ENCODE measurements around the gene ARL8B. TPM values are rescaled to one million over a fixed set of nuclear protein-coding genes. Genes with fewer than 3 reads are reported as not detected.

The ARL8B gene
- total and polyA plus RNA-seq, 10 of the 15 experiments (the other 5 are each of a cell fraction or from before 2014, with no cell fraction given), result 22.0 to 80.6 (median 43.7) TPM

DNA sequence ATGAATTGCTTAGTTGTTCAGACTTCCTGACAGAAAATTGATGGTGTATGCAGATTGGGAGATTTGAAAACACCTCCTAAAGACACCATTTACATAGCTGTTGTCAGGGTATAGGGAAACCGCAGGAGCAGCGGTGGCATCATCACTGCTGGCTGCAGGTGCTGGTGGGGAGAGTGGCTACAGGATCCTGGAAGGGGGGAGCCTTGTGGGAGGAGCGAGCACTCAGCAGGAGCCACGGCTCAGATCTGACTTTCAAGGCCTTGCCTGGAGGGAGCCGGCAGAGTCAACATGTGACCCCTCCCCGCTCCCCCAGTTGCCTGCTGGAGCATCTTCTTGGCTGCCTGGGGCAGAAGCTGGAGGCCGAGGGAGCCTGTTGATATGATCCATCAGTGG lies 91.5 kb downstream of the ARL8B start:
- no peak overlapping the region for H3K4me3 ChIP-seq
- ChIA-PET SMC1A (ENCODE audit: uncharacterized antibody, unreplicated experiment) (interaction anchor here (2.9 kb wide), 1 partner anchor 75 kb away, joined by 10 read pairs; no protein-coding TSS in a partner anchor), RAD21 (ENCODE audit: unreplicated experiment) (no interaction called here), CTCF (no interaction called here), POLR2A (no interaction called here)
- ATAC-seq (no peak), DNase-seq (ENCODE audit: low read depth, low spot score) (no peak), FAIRE-seq (no peak)
- no peaks in the 10 kb centered on the region for H3K9me3 ChIP-seq (replicated peaks; ENCODE audit: control insufficient read depth, insufficient read depth, low read length)
- no peak overlapping the region for H3K9ac ChIP-seq (ENCODE audit: control insufficient read depth, insufficient read depth, low read length)
- H3K4me1 ChIP-seq (ENCODE audit: control insufficient read depth, insufficient read depth, low read length), result no peaks in the 10 kb centered on the region
- intact Hi-C loops (cut with micrococcal nuclease; ENCODE audit: unreplicated experiment), result no loop called here
- BruUV-seq (replicated peaks), result no TSS peak
- no peak overlapping the region for H3K27ac ChIP-seq (ENCODE audit: control insufficient read depth, insufficient read depth)
- H3K27me3 ChIP-seq (replicated peaks in 1 of 2; ENCODE audit: control insufficient read depth in 2 of 2, insufficient read depth in 2 of 2, low read length in 1 of 2), result no peaks in the 10 kb centered on the region
- no peak for TF ChIP-seq POLR2AphosphoS2 (IDR thresholded peaks at IDR 0.05; ENCODE audit: low read depth, low read length)
- TF ChIP-seq POLR2A (IDR thresholded peaks at IDR 0.05; ENCODE audit: low read depth, low read length), result 0 out of 2 replicates have a peak, but pooled peaks have one; percentile 26
- no peak for TF ChIP-seq KLF5 (IDR thresholded peaks at IDR 0.05; ENCODE audit: partially characterized antibody)
- no peak for TF ChIP-seq ZZZ3 (IDR thresholded peaks at IDR 0.05; ENCODE audit: control insufficient read depth, insufficient read length, low read depth)
- TF ChIP-seq, protein P1, sequence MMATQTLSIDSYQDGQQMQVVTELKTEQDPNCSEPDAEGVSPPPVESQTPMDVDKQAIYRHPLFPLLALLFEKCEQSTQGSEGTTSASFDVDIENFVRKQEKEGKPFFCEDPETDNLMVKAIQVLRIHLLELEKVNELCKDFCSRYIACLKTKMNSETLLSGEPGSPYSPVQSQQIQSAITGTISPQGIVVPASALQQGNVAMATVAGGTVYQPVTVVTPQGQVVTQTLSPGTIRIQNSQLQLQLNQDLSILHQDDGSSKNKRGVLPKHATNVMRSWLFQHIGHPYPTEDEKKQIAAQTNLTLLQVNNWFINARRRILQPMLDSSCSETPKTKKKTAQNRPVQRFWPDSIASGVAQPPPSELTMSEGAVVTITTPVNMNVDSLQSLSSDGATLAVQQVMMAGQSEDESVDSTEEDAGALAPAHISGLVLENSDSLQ (IDR thresholded peaks at IDR 0.05), result no peak
- TF ChIP-seq EP300 (IDR thresholded peaks at IDR 0.05; ENCODE audit: borderline replicate concordance in 1 of 2, control insufficient read depth in 1 of 2, low read depth in 2 of 2, low read length in 2 of 2), result no peak
- no peaks in the 10 kb centered on the region for H4K20me1 ChIP-seq (ENCODE audit: control insufficient read depth, insufficient read depth)
- H3K79me2 ChIP-seq (ENCODE audit: control insufficient read depth, insufficient read depth, low read length), result no peaks in the 10 kb centered on the region; the same call in none of the 2 replicates
- no peak overlapping the region for H3K4me2 ChIP-seq (ENCODE audit: control insufficient read depth, insufficient read depth)
- 90% methylated on average over 7 of the region's 7 CpGs for WGBS (ENCODE audit: insufficient coverage, insufficient replicate concordance, low lambda C conversion rate, missing lambda C conversion rate)
- in situ Hi-C loops (cut with MboI), result no loop called here
- H3K36me3 ChIP-seq (ENCODE audit: control insufficient read depth in 2 of 2, insufficient read depth in 2 of 2, low read length in 1 of 2), result peaks cover 57 to 74% of the 10 kb centered on the region in 2 experiments
- H2AFZ ChIP-seq (ENCODE audit: control insufficient read depth, low read depth, low read length), result no peak overlapping the region

DNA sequence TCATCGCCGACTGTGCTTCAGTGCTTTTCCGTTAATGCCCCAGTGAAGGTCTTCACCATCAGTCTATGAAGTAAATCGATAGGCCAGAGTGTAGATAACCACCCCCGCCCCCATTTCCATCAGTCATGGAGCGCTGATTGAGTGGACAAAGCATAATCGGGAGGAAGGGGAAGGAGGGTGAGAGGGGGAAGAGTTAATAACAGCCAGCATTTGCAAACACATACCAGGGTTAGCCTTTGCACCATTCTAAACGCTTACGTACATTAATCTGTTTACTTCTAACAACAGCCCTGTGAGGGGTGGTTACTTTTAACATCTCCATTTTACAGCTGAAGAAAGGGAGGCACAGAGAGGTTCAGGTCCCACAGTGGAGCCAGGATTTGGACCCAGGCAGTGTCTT lies 92.3 kb downstream of the ARL8B start:
- Histone ChIP-seq H3K9ac (ENCODE audit: control insufficient read depth, insufficient read depth, low read length) (no peak overlapping the region), H2AFZ (ENCODE audit: control insufficient read depth, low read depth, low read length) (no peak overlapping the region), H3K9me3 (replicated peaks; ENCODE audit: control insufficient read depth, insufficient read depth, low read length) (no peaks in the 10 kb centered on the region), H3K27me3 (replicated peaks in 1 of 2; ENCODE audit: control insufficient read depth in 2 of 2, insufficient read depth in 2 of 2, low read length in 1 of 2) (no peaks in the 10 kb centered on the region), H3K4me2 (ENCODE audit: control insufficient read depth, insufficient read depth) (no peak overlapping the region), H3K79me2 (ENCODE audit: control insufficient read depth, insufficient read depth, low read length) (no peaks in the 10 kb centered on the region; the same call in none of the 2 replicates), H4K20me1 (ENCODE audit: control insufficient read depth, insufficient read depth) (no peaks in the 10 kb centered on the region), H3K36me3 (ENCODE audit: control insufficient read depth in 2 of 2, insufficient read depth in 2 of 2, low read length in 1 of 2) (peaks cover 55 to 74% of the 10 kb centered on the region in 2 experiments), H3K4me1 (ENCODE audit: control insufficient read depth, insufficient read depth, low read length) (no peaks in the 10 kb centered on the region), H3K4me3 (no peak overlapping the region), H3K27ac (ENCODE audit: control insufficient read depth, insufficient read depth) (no peak overlapping the region)
- DNase-seq (ENCODE audit: low read depth, low spot score), result no peak
- intact Hi-C loops (cut with micrococcal nuclease; ENCODE audit: unreplicated experiment) (no loop called here), in situ Hi-C loops (cut with MboI) (no loop called here)
- peak; percentile 12; the same call in 1 of the 2 replicates for TF ChIP-seq POLR2AphosphoS5 (IDR thresholded peaks at IDR 0.05; ENCODE audit: low read length)
- no peak for TF ChIP-seq NFYA (IDR thresholded peaks at IDR 0.05; ENCODE audit: borderline replicate concordance, low read depth, low read length)
- TF ChIP-seq POLR2AphosphoS2 (IDR thresholded peaks at IDR 0.05; ENCODE audit: low read depth, low read length), result peak; percentile 8; the same call in 1 of the 2 replicates
- TF ChIP-seq YBX1 (IDR thresholded peaks at IDR 0.05), result no peak
- POLR2A ChIA-PET, result no interaction called here
- FAIRE-seq, result no peak
- SMC1A ChIA-PET (ENCODE audit: uncharacterized antibody, unreplicated experiment), result no interaction called here
- WGBS (ENCODE audit: insufficient coverage, insufficient replicate concordance, low lambda C conversion rate, missing lambda C conversion rate), result 80% methylated on average over 9 of the region's 9 CpGs
- BruUV-seq (replicated peaks), result no TSS peak
- ATAC-seq, result no peak
- RAD21 ChIA-PET (ENCODE audit: unreplicated experiment), result no interaction called here
- CTCF ChIA-PET, result no interaction called here

Data from GM12878 (cell line).